HS-5 (cell line): ENCODE results near the gene RERG.

Source experiments
- DNase-seq: peaks from one replicate; pipeline ENCODE4 v3.0.0-alpha.2; 2012; ENCODE audit warnings: low read depth

RERG gene

GRCh38 chr12:15218794-15219193 lies 2.4 kb downstream of the RERG start:
- DNase-seq: no peak

GRCh38 chr12:15216036-15216889 lies 5.0 kb downstream of the RERG start:
- DNase-seq: no peak

GRCh38 chr12:15214851-15215601 lies 6.2 kb downstream of the RERG start:
- DNase-seq: no peak

- DNase-seq: no peak
Observed at GRCh38 chr12:15212930-15213329, 8.3 kb downstream of the RERG start.

GRCh38 chr12:15209782-15210181 lies 11.4 kb downstream of the RERG start:
- peak; percentile 49 for DNase-seq

GRCh38 chr12:15208871-15209656 lies 12.2 kb downstream of the RERG start:
- DNase-seq: no peak

GRCh38 chr12:15208140-15208539 lies 13.1 kb downstream of the RERG start:
- DNase-seq: no peak

GRCh38 chr12:15206831-15207389 lies 14.3 kb downstream of the RERG start:
- no peak for DNase-seq

GRCh38 chr12:15206338-15206737 lies 14.9 kb downstream of the RERG start:
- DNase-seq: no peak

GRCh38 chr12:15205341-15206010 lies 15.7 kb downstream of the RERG start:
- DNase-seq: no peak

GRCh38 chr12:15201456-15201855 lies 19.8 kb downstream of the RERG start:
- no peak for DNase-seq

GRCh38 chr12:15201056-15201455 lies 20.2 kb downstream of the RERG start:
- no peak for DNase-seq

GRCh38 chr12:15200641-15201040 lies 20.6 kb downstream of the RERG start:
- no peak for DNase-seq

GRCh38 chr12:15199930-15200329 lies 21.3 kb downstream of the RERG start:
- no peak for DNase-seq

GRCh38 chr12:15196678-15197505 lies 24.3 kb downstream of the RERG start:
- DNase-seq: no peak

GRCh38 chr12:15196221-15196620 lies 25.0 kb downstream of the RERG start:
- DNase-seq: no peak

- no peak for DNase-seq
Observed at GRCh38 chr12:15194456-15195368, 26.5 kb downstream of the RERG start.

- DNase-seq: no peak
Observed at GRCh38 chr12:15193946-15194345, 27.3 kb downstream of the RERG start.

GRCh38 chr12:15192720-15193119 lies 28.5 kb downstream of the RERG start:
- DNase-seq: no peak

- DNase-seq: no peak
Observed at GRCh38 chr12:15188127-15188526, 33.1 kb downstream of the RERG start.
